Naive thymus-derived CD4-positive, alpha-beta T cell (primary cell): Measurements from ENCODE around the gene MON2. TPM values are rescaled to one million over a fixed set of nuclear protein-coding genes. Genes with fewer than 3 reads are reported as not detected.

Experiments used
- ATAC-seq: fragments of 150-1000 bp; cut with Tn5 transposase; 2 replicates; pipeline ENCODE4 v1.10.0; 2021; ENCODE audit warnings: mild to moderate bottlenecking, moderate library complexity
- CTCF ChIA-PET: fragments of 350-600 bp; sonication (Branson Sonifier 250); formaldehyde crosslinking; loops from one replicate; lab custom pipeline; 2021; ENCODE audit warnings: antibody characterized with exemption; lab: Charles Lee
- POLR2A ChIA-PET: fragments of 350-600 bp; sonication (Branson Sonifier 250); formaldehyde crosslinking; loops from one replicate; lab custom pipeline; 2021; ENCODE audit warnings: antibody characterized with exemption, inconsistent platforms; lab: Charles Lee
- DNase-seq, 9 donors: peaks; one replicate each; pipeline versions ENCODE4 v3.0.0 to v3.0.0-alpha.2; 2020 to 2022; ENCODE audit warnings: mixed read lengths in 1 of 9
- H3K27ac ChIP-seq: one replicate; pipeline ENCODE4 v1.7.0; 2013; ENCODE audit warnings: mild to moderate bottlenecking, low read depth, low read length, moderate library complexity
- H3K27me3 ChIP-seq, 2 donors: one replicate each; pipeline ENCODE4 v1.7.0; 2013; ENCODE audit warnings: low read length in 2 of 2, mild to moderate bottlenecking in 2 of 2, moderate library complexity in 2 of 2; ENCODE audit not compliant: control insufficient read depth in 2 of 2, insufficient read depth in 2 of 2
- H3K36me3 ChIP-seq, 3 experiments: 1 replicate in 2 of 3; 2 replicates in 1 of 3; pipeline ENCODE4 v1.7.0; 2013; ENCODE audit warnings: low read length in 3 of 3, mild to moderate bottlenecking in 3 of 3, moderate library complexity in 1 of 3; ENCODE audit not compliant: insufficient read depth in 3 of 3, control insufficient read depth in 2 of 3
- H3K4me1 ChIP-seq, 2 donors: one replicate each; pipeline ENCODE4 v1.7.0; 2013; ENCODE audit warnings: low read length in 2 of 2, mild to moderate bottlenecking in 2 of 2, moderate library complexity in 1 of 2; ENCODE audit not compliant: control insufficient read depth in 2 of 2, insufficient read depth in 2 of 2
- H3K4me3 ChIP-seq: 2 replicates; pipeline ENCODE4 v1.7.0; 2013; ENCODE audit warnings: mild to moderate bottlenecking, low read length
- H3K9me3 ChIP-seq, 3 experiments: 1 replicate in 2 of 3; 2 replicates in 1 of 3; pipeline ENCODE4 v1.7.0; 2013; ENCODE audit warnings: low read length in 3 of 3; ENCODE audit not compliant: control insufficient read depth in 2 of 3
- H3K27ac Mint-ChIP-seq, 9 donors: one replicate each; pipeline ENCODE4 v1.8.0; 2020 to 2022; ENCODE audit warnings: mixed read lengths in 9 of 9, mild to moderate bottlenecking in 8 of 9, moderate library complexity in 5 of 9, inconsistent platforms in 2 of 9
- H3K27me3 Mint-ChIP-seq, 5 donors: one replicate each; pipeline ENCODE4 v1.8.0; 2021 to 2022; ENCODE audit warnings: mixed read lengths in 5 of 5, mild to moderate bottlenecking in 1 of 5
- H3K36me3 Mint-ChIP-seq, 5 donors: one replicate each; pipeline ENCODE4 v1.8.0; 2020 to 2022; ENCODE audit warnings: mixed read lengths in 5 of 5, mild to moderate bottlenecking in 3 of 5, inconsistent platforms in 1 of 5
- H3K4me1 Mint-ChIP-seq, 7 donors: one replicate each; pipeline ENCODE4 v1.8.0; 2020 to 2022; ENCODE audit warnings: mixed read lengths in 7 of 7, mild to moderate bottlenecking in 3 of 7, inconsistent platforms in 1 of 7
- H3K4me3 Mint-ChIP-seq, 10 donors: one replicate each; pipeline ENCODE4 v1.8.0; 2020 to 2022; ENCODE audit warnings: mild to moderate bottlenecking in 10 of 10, mixed read lengths in 10 of 10, moderate library complexity in 6 of 10, inconsistent platforms in 2 of 10
- H3K9me3 Mint-ChIP-seq, 11 donors: one replicate each; pipeline ENCODE4 v1.8.0; 2020 to 2022; ENCODE audit warnings: mixed read lengths in 11 of 11, mild to moderate bottlenecking in 4 of 11, inconsistent platforms in 1 of 11, moderate library complexity in 1 of 11
- intact Hi-C, 2 donors: fragments of 100-400 bp; cut with micrococcal nuclease; formaldehyde crosslinking; loops; one replicate each; pipeline ENCODE4 v1.15.1; 2023
- polyA plus RNA-seq, 2 donors: library from polyadenylated mRNA; unstranded; fragments of 300-500 nt; fragmentation: Illumina TruSeq; gene quantifications; one replicate each; pipeline ENCODE4 v1.2.3, GENCODE V29; 2021
- total RNA-seq, 6 experiments: library from RNA in 5 of 6; stranded (reverse) in 5 of 6; gene quantifications; 1 replicate in 5 of 6; 2 replicates in 1 of 6; pipeline ENCODE4 v1.2.3 and lab custom pipeline; 2021 to 2026

Gene MON2
- total and polyA plus RNA-seq, 7 experiments from 2014 or later: 18.2 to 96.3 (median 68.5) TPM

GRCh38 chr12:62637679-62638078 lies 171.1 kb downstream of the MON2 start:
- Mint-ChIP-seq H3K9me3 (peaks cover 0 to 4% (median 0%) of the 10 kb centered on the region in 11 donors), H3K4me1 (peaks cover 0 to 14% (median 10%) of the 10 kb centered on the region in 7 donors), H3K27me3 (peaks cover 26 to 42% (median 40%) of the 10 kb centered on the region in 5 donors), H3K27ac (no peak overlapping the region), H3K4me3 (no peak overlapping the region), H3K36me3 (peaks cover 0 to 3% (median 0%) of the 10 kb centered on the region in 5 donors)
- Histone ChIP-seq H3K36me3 (no peaks in the 10 kb centered on the region), H3K27me3 (no peaks in the 10 kb centered on the region), H3K4me1 (peaks cover 2 to 12% of the 10 kb centered on the region in 2 donors), H3K27ac (no peak overlapping the region), H3K4me3 (no peak overlapping the region), H3K9me3 (no peaks in the 10 kb centered on the region)
- DNase-seq (no peak), ATAC-seq (no peak)
- intact Hi-C loops: no loop called here
- POLR2A ChIA-PET: interaction anchor here (0.6 kb wide), 1 partner anchor 11 kb away, joined by 5 read pairs; no protein-coding TSS in a partner anchor
- CTCF ChIA-PET: no interaction called here

GRCh38 chr12:62640910-62641448 lies 174.4 kb downstream of the MON2 start:
- Histone ChIP-seq H3K4me3 (peak overlapping the region; percentile 22), H3K9me3 (no peaks in the 10 kb centered on the region), H3K27ac (no peak overlapping the region), H3K27me3 (no peaks in the 10 kb centered on the region), H3K4me1 (peaks cover 0 to 12% of the 10 kb centered on the region in 2 donors), H3K36me3 (no peaks in the 10 kb centered on the region)
- ATAC-seq (peak; percentile 74), DNase-seq (peak in 2 of 9 donors; percentile 1 to 43)
- ChIA-PET CTCF (interaction anchor here (0.6 kb wide), 1 partner anchor 160 kb away, joined by 4 read pairs; no protein-coding TSS in a partner anchor), POLR2A (no interaction called here)
- Mint-ChIP-seq H3K9me3 (no peaks in the 10 kb centered on the region), H3K4me3 (peak overlapping the region in 1 of 10 donors; percentile 52), H3K27me3 (peaks cover 4 to 12% (median 10%) of the 10 kb centered on the region in 5 donors), H3K36me3 (no peaks in the 10 kb centered on the region), H3K27ac (peak overlapping the region in 1 of 9 donors; percentile 58), H3K4me1 (peaks cover 0 to 14% (median 6%) of the 10 kb centered on the region in 7 donors)
- intact Hi-C loops: loop anchor here in 1 of 2 donors (2.0 kb wide), 1 partner anchor 38 kb away; no protein-coding TSS in a partner anchor

- CTCF ChIA-PET: interaction anchor here (0.6 kb wide), 1 partner anchor 108 kb away, joined by 4 read pairs; no protein-coding TSS in a partner anchor
- POLR2A ChIA-PET: no interaction called here
Measured at GRCh38 chr12:62642486-62642885, 175.9 kb downstream of the MON2 start.

GRCh38 chr12:62643486-62643885 lies 176.9 kb downstream of the MON2 start:
- DNase-seq: no peak
- H3K9me3 Mint-ChIP-seq: peaks cover 0 to 4% (median 0%) of the 10 kb centered on the region in 11 donors
- ATAC-seq: no peak
- intact Hi-C loops: no loop called here
- H3K27me3 ChIP-seq: no peaks in the 10 kb centered on the region
- H3K27ac ChIP-seq: no peak overlapping the region
- H3K27me3 Mint-ChIP-seq: peaks cover 0 to 4% (median 0%) of the 10 kb centered on the region in 5 donors
- no peak overlapping the region for H3K27ac Mint-ChIP-seq
- ChIA-PET POLR2A (no interaction called here), CTCF (no interaction called here)
- H3K4me1 ChIP-seq: peaks cover 0 to 12% of the 10 kb centered on the region in 2 donors
- H3K4me3 ChIP-seq: no peak overlapping the region
- no peaks in the 10 kb centered on the region for H3K36me3 Mint-ChIP-seq
- H3K9me3 ChIP-seq: no peaks in the 10 kb centered on the region
- peaks cover 0 to 14% (median 6%) of the 10 kb centered on the region in 7 donors for H3K4me1 Mint-ChIP-seq
- no peak overlapping the region for H3K4me3 Mint-ChIP-seq
- H3K36me3 ChIP-seq: no peaks in the 10 kb centered on the region

More at GRCh38 chr12:62642486-62642885, 175.9 kb downstream of the MON2 start:
- Histone ChIP-seq H3K9me3 (no peaks in the 10 kb centered on the region), H3K27me3 (no peaks in the 10 kb centered on the region), H3K4me3 (no peak overlapping the region), H3K27ac (no peak overlapping the region), H3K4me1 (peaks cover 0 to 12% of the 10 kb centered on the region in 2 donors), H3K36me3 (no peaks in the 10 kb centered on the region)
- ATAC-seq (no peak), DNase-seq (no peak)
- no peaks in the 10 kb centered on the region for H3K36me3 Mint-ChIP-seq
- no peak overlapping the region for H3K27ac Mint-ChIP-seq
- intact Hi-C loops: no loop called here
- peaks cover 0 to 14% (median 6%) of the 10 kb centered on the region in 7 donors for H3K4me1 Mint-ChIP-seq
- H3K4me3 Mint-ChIP-seq: no peak overlapping the region
- peaks cover 0 to under 1% (median 0%) of the 10 kb centered on the region in 11 donors for H3K9me3 Mint-ChIP-seq
- peaks cover 0 to 7% (median under 1%) of the 10 kb centered on the region in 5 donors for H3K27me3 Mint-ChIP-seq

GRCh38 chr12:62646566-62646965 lies 179.9 kb downstream of the MON2 start:
- ATAC-seq (no peak), DNase-seq (no peak)
- CTCF ChIA-PET: no interaction called here
- no peaks in the 10 kb centered on the region for H3K36me3 ChIP-seq
- H3K27me3 ChIP-seq: no peaks in the 10 kb centered on the region
- H3K4me3 Mint-ChIP-seq: no peak overlapping the region
- H3K9me3 Mint-ChIP-seq: peaks cover 0 to 4% (median 0%) of the 10 kb centered on the region in 11 donors
- no peak overlapping the region for H3K27ac Mint-ChIP-seq
- H3K4me1 Mint-ChIP-seq: peaks cover 0 to 5% (median 0%) of the 10 kb centered on the region in 7 donors
- POLR2A ChIA-PET: no interaction called here
- H3K27ac ChIP-seq: no peak overlapping the region
- intact Hi-C loops: no loop called here
- peaks cover 0 to 4% of the 10 kb centered on the region in 2 donors for H3K4me1 ChIP-seq
- no peaks in the 10 kb centered on the region for H3K36me3 Mint-ChIP-seq
- H3K4me3 ChIP-seq: no peak overlapping the region
- H3K9me3 ChIP-seq: no peaks in the 10 kb centered on the region
- H3K27me3 Mint-ChIP-seq: peaks cover 0 to 5% (median 0%) of the 10 kb centered on the region in 5 donors

- peaks cover 0 to 2% (median 0%) of the 10 kb centered on the region in 7 donors for H3K4me1 Mint-ChIP-seq
- DNase-seq: no peak
- Histone ChIP-seq H3K4me1 (no peaks in the 10 kb centered on the region), H3K9me3 (no peaks in the 10 kb centered on the region), H3K4me3 (no peak overlapping the region), H3K27ac (no peak overlapping the region), H3K27me3 (no peaks in the 10 kb centered on the region), H3K36me3 (no peaks in the 10 kb centered on the region)
- no peak overlapping the region for H3K27ac Mint-ChIP-seq
- intact Hi-C loops: no loop called here
- peaks cover 0 to 5% (median 0%) of the 10 kb centered on the region in 5 donors for H3K27me3 Mint-ChIP-seq
- peaks cover 0 to 4% (median 0%) of the 10 kb centered on the region in 11 donors for H3K9me3 Mint-ChIP-seq
- ChIA-PET CTCF (no interaction called here), POLR2A (no interaction called here)
- ATAC-seq: no peak
- H3K4me3 Mint-ChIP-seq: no peak overlapping the region
- no peaks in the 10 kb centered on the region for H3K36me3 Mint-ChIP-seq
Measured at GRCh38 chr12:62647586-62647985, 181.0 kb downstream of the MON2 start.
